ENCODE results near the gene TMEM37. TPM values are rescaled to one million over a fixed set of nuclear protein-coding genes. Genes with fewer than 3 reads are reported as not detected.

Gene TMEM37
- total and polyA plus RNA-seq, 2 of the 13 experiments (the other 11 are each of a cell fraction or from before 2014, with no cell fraction given) = 37.7 to 115 TPM

GRCh38 chr2:119426801-119427395, 4.8 kb upstream of the TMEM37 start (continued):
- TF ChIP-seq ZNF224 (CRISPR knock-in tag; IDR thresholded peaks at IDR 0.05) = peak; percentile 42; the same call in 1 of the 2 replicates
- TF ChIP-seq MYPOP (CRISPR knock-in tag; IDR thresholded peaks at IDR 0.05) = peak; percentile 57; the same call in 1 of the 2 replicates
- TF ChIP-seq ZNF740 (CRISPR knock-in tag; IDR thresholded peaks at IDR 0.05) = no peak
- TF ChIP-seq, protein P1, sequence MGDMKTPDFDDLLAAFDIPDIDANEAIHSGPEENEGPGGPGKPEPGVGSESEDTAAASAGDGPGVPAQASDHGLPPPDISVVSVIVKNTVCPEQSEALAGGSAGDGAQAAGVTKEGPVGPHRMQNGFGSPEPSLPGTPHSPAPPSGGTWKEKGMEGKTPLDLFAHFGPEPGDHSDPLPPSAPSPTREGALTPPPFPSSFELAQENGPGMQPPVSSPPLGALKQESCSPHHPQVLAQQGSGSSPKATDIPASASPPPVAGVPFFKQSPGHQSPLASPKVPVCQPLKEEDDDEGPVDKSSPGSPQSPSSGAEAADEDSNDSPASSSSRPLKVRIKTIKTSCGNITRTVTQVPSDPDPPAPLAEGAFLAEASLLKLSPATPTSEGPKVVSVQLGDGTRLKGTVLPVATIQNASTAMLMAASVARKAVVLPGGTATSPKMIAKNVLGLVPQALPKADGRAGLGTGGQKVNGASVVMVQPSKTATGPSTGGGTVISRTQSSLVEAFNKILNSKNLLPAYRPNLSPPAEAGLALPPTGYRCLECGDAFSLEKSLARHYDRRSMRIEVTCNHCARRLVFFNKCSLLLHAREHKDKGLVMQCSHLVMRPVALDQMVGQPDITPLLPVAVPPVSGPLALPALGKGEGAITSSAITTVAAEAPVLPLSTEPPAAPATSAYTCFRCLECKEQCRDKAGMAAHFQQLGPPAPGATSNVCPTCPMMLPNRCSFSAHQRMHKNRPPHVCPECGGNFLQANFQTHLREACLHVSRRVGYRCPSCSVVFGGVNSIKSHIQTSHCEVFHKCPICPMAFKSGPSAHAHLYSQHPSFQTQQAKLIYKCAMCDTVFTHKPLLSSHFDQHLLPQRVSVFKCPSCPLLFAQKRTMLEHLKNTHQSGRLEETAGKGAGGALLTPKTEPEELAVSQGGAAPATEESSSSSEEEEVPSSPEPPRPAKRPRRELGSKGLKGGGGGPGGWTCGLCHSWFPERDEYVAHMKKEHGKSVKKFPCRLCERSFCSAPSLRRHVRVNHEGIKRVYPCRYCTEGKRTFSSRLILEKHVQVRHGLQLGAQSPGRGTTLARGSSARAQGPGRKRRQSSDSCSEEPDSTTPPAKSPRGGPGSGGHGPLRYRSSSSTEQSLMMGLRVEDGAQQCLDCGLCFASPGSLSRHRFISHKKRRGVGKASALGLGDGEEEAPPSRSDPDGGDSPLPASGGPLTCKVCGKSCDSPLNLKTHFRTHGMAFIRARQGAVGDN (CRISPR knock-in tag; IDR thresholded peaks at IDR 0.05) = peak; percentile 80
- TF ChIP-seq SP2 (CRISPR knock-in tag; IDR thresholded peaks at IDR 0.05) = no peak
- TF ChIP-seq ZGPAT (CRISPR knock-in tag; IDR thresholded peaks at IDR 0.05) = peak; percentile 55
- TF ChIP-seq BRCA1 (CRISPR knock-in tag; IDR thresholded peaks at IDR 0.05) = no peak
- no peak for TF ChIP-seq ZNF569 (CRISPR knock-in tag; IDR thresholded peaks at IDR 0.05; ENCODE audit: borderline replicate concordance)
- TF ChIP-seq ZNF766 (CRISPR knock-in tag; IDR thresholded peaks at IDR 0.05; ENCODE audit: borderline replicate concordance) = no peak
- peak; percentile 85; the same call in 1 of the 2 replicates for TF ChIP-seq ESRRA (CRISPR knock-in tag; IDR thresholded peaks at IDR 0.05; ENCODE audit: low read depth)
- TF ChIP-seq ZNF253 (CRISPR knock-in tag; IDR thresholded peaks at IDR 0.05; ENCODE audit: borderline replicate concordance) = no peak
- no peak for TF ChIP-seq POLR2G (IDR thresholded peaks at IDR 0.05; ENCODE audit: low read depth, low read length)
- TF ChIP-seq MYNN (CRISPR knock-in tag; IDR thresholded peaks at IDR 0.05; ENCODE audit: low read depth) = no peak
- no peak for TF ChIP-seq AKNA (CRISPR knock-in tag; IDR thresholded peaks at IDR 0.05; ENCODE audit: borderline replicate concordance)
- TF ChIP-seq ZNF225 (CRISPR knock-in tag; IDR thresholded peaks at IDR 0.05) = peak; percentile 63; the same call in 1 of the 2 replicates
- no peak for TF ChIP-seq ZNF550 (CRISPR knock-in tag; IDR thresholded peaks at IDR 0.05; ENCODE audit: borderline replicate concordance)
- no peak for TF ChIP-seq KAT2B (IDR thresholded peaks at IDR 0.05; ENCODE audit: borderline replicate concordance, low read depth, low read length)
- TF ChIP-seq MAFG (CRISPR knock-in tag; IDR thresholded peaks at IDR 0.05) = no peak

Measured in HepG2 (cell line).